COLO829 (cell line): ENCODE data around the gene TMTC1.
"Not testable (repeated sequence)": the region's sequence is repeated elsewhere in the genome, so short reads cannot be mapped to it uniquely, and the experiment has no call there.

Source experiments
- DNase-seq: peaks from one replicate; pipeline ENCODE4 v3.0.0; 2012; ENCODE audit warnings: low spot score

Gene TMTC1

GRCh38 chr12:29667011-29667410, 116.7 kb downstream of the TMTC1 start:
- no peak for DNase-seq

GRCh38 chr12:29665107-29665506, 118.6 kb downstream of the TMTC1 start:
- no peak for DNase-seq

GRCh38 chr12:29662734-29663323, 120.9 kb downstream of the TMTC1 start:
- DNase-seq = no peak

GRCh38 chr12:29660847-29661246, 122.9 kb downstream of the TMTC1 start:
- DNase-seq = no peak

- DNase-seq = no peak
Measured at GRCh38 chr12:29656762-29657538, 126.8 kb downstream of the TMTC1 start.

- no peak for DNase-seq
Measured at GRCh38 chr12:29655861-29656260, 127.9 kb downstream of the TMTC1 start.

- peak; percentile 63 for DNase-seq
Measured at GRCh38 chr12:29653286-29653685, 130.5 kb downstream of the TMTC1 start.

GRCh38 chr12:29650371-29650770, 133.4 kb downstream of the TMTC1 start:
- peak; percentile 66 for DNase-seq

GRCh38 chr12:29649722-29650121, 134.0 kb downstream of the TMTC1 start:
- DNase-seq = no peak

GRCh38 chr12:29644536-29645162, 139.1 kb downstream of the TMTC1 start:
- no peak for DNase-seq

- no peak for DNase-seq
Measured at GRCh38 chr12:29640589-29641345, 143.0 kb downstream of the TMTC1 start.

GRCh38 chr12:29639893-29640495, 143.7 kb downstream of the TMTC1 start:
- DNase-seq = peak; percentile 39

- no peak for DNase-seq
Measured at GRCh38 chr12:29638528-29638927, 145.2 kb downstream of the TMTC1 start.

- DNase-seq = no peak
Measured at GRCh38 chr12:29634057-29634456, 149.7 kb downstream of the TMTC1 start.

GRCh38 chr12:29630164-29630563, 153.6 kb downstream of the TMTC1 start:
- not testable (repeated sequence) for DNase-seq

- DNase-seq = no peak
Measured at GRCh38 chr12:29627221-29627620, 156.5 kb downstream of the TMTC1 start.

GRCh38 chr12:29625359-29625953, 158.3 kb downstream of the TMTC1 start:
- DNase-seq = no peak

GRCh38 chr12:29622251-29622650, 161.5 kb downstream of the TMTC1 start:
- DNase-seq = no peak

GRCh38 chr12:29620030-29620429, 163.7 kb downstream of the TMTC1 start:
- DNase-seq = no peak

GRCh38 chr12:29617407-29617803, 166.3 kb downstream of the TMTC1 start:
- no peak for DNase-seq

GRCh38 chr12:29616664-29617406, 166.9 kb downstream of the TMTC1 start:
- peak; percentile 28 for DNase-seq
